Measurements from ENCODE around the gene UBE3C.

The UBE3C gene

DNA sequence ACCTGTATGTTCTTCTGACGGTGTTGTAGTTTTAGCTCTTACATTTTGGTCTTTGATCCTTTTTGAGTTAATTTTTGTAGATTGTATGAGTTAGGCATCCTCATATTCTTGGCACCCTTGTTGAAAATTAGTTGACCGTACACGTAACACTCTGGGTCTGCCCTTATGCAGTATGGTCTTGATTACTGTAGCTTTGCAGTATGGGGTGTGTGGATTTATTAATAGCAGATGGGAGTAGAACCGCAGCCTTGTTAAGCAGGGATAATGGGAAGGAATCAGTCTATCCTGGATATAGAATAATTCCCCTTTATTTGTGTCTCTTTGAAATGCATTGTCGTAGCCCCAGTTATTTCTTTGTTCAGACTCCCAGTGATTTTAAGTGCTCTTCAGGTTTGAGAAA, 95.5 kb downstream of the UBE3C start:
- no peaks in the 10 kb centered on the region for H3K27me3 ChIP-seq (replicated peaks)
- in situ Hi-C loops (cut with HindIII; ENCODE audit: low pct_ligation_motif_present, low sequenced_read_pairs), result no loop called here
- no peak for DNase-seq
- H3K36me3 ChIP-seq (replicated peaks), result peaks cover 23% of the 10 kb centered on the region
- H3K27ac ChIP-seq, result no peak overlapping the region
- TF ChIP-seq, protein P1, sequence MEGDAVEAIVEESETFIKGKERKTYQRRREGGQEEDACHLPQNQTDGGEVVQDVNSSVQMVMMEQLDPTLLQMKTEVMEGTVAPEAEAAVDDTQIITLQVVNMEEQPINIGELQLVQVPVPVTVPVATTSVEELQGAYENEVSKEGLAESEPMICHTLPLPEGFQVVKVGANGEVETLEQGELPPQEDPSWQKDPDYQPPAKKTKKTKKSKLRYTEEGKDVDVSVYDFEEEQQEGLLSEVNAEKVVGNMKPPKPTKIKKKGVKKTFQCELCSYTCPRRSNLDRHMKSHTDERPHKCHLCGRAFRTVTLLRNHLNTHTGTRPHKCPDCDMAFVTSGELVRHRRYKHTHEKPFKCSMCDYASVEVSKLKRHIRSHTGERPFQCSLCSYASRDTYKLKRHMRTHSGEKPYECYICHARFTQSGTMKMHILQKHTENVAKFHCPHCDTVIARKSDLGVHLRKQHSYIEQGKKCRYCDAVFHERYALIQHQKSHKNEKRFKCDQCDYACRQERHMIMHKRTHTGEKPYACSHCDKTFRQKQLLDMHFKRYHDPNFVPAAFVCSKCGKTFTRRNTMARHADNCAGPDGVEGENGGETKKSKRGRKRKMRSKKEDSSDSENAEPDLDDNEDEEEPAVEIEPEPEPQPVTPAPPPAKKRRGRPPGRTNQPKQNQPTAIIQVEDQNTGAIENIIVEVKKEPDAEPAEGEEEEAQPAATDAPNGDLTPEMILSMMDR (IDR thresholded peaks at IDR 0.05; ENCODE audit: low read depth, low read length, missing control alignments), result no peak
- H3K4me3 ChIP-seq (ENCODE audit: low read depth, low read length), result no peak overlapping the region

DNA sequence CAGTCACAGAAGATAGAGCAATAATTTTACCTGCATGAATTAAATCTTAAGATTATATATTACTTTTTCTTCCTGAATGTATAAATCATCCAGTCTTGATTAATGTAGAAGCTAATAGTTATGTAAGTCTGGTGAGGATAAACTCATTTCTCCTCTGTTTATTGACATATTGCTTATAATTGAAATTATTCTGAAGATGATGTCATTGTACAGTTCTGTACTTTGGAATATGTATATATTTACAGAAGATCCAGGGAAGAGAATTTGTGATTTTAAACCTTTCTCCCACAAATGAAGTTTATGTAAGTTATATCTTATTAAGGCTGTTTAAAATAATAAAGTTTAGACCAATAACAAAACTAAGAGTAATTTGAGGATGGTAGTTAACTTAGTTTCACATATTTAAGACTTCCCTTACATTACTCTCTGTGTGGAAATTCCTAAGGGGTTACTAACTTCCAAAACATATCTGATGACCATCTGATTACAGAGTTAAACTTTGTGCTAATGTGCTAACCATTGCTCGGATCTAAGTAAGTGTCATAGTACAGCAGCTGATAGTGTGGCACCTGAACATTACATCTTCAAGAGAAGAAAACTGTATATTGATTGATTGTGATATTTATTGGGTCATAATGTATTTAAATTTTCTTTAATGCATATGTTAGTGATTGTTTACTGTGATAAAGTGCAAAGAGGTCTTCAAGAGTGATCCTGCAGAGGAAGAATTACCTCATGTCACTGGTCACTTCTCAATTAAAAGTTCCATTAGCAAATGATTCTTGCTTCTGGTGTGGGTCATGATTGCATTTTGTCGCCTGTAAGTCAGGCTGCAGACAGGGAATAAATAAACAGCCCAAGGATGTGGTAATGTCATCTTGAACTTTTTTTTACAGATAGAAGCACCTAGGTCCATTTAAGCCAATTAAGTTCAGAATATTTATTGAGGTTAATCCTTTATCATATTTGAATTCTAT, 96.9 kb downstream of the UBE3C start:
- peak; percentile 9 for DNase-seq
- peaks cover 23% of the 10 kb centered on the region for H3K36me3 ChIP-seq (replicated peaks)

DNA sequence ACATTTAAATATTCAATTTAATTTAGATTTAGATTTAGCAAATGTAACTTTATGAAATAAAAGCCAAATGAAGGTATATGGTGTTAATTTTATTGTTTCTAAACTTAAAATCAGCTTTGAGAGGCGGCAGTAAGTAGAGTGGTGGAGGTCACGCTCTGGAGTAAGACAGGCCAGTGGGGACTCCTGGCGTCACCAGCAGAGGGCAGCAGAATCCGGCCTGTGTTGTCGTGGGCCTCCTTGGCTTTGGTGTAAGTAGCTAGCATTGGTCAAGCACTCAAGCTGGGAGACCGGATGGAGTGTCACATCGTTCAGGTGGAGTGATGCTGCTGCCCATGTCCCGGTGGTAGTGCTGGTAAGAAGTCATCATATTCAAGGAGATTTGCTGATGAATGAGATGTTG, 99.4 kb downstream of the UBE3C start:
- no peak overlapping the region for H3K4me3 ChIP-seq (ENCODE audit: low read depth, low read length)
- in situ Hi-C loops (cut with HindIII; ENCODE audit: low pct_ligation_motif_present, low sequenced_read_pairs), result no loop called here
- peaks cover 11% of the 10 kb centered on the region for H3K36me3 ChIP-seq (replicated peaks)
- TF ChIP-seq, protein P1 (IDR thresholded peaks at IDR 0.05; ENCODE audit: low read depth, low read length, missing control alignments), result peak; percentile 75
- no peak overlapping the region for H3K27ac ChIP-seq
- no peaks in the 10 kb centered on the region for H3K27me3 ChIP-seq (replicated peaks)
- no peak for DNase-seq

More for the DNA sequence above, 96.9 kb downstream of the UBE3C start:
- Histone ChIP-seq H3K27ac (peak overlapping the region; percentile 4), H3K27me3 (replicated peaks) (no peaks in the 10 kb centered on the region), H3K4me3 (ENCODE audit: low read depth, low read length) (no peak overlapping the region)
- in situ Hi-C loops (cut with HindIII; ENCODE audit: low pct_ligation_motif_present, low sequenced_read_pairs), result no loop called here
- TF ChIP-seq, protein P1 (IDR thresholded peaks at IDR 0.05; ENCODE audit: low read depth, low read length, missing control alignments), result no peak

DNA sequence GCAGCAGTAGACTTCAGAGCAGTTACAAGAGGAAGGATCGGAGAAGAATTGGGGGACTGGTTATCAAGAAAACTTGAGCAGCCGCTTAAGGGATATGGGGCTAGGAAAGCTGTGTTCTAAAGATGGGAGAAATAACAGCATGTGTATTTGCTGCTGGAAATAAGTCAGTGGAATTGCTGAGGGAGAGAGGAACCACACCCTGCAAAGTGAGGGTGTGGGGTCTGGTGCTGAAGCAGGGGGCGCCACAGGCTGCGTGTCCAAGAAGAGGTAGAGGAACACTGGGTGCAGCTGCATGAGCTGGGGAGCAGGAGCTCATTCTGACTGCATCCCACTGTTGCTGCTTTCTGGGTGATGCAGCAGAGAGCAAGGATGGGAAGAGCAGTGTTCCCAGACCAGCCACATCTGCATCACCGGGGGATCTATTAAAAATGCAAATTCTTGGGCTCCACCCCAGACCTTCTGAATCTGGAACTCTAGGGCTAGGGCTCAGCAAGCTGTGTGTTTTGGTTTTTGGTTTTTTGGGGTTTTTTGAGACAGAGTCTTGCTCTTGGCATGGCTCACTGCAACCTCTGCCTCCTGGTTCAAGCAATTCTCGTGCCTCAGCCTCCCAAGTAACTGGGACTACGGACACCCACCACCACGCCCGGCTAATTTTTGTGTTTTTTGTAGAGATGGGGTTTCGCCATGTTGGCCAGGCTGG, 101.0 kb downstream of the UBE3C start:
- in situ Hi-C loops (cut with HindIII; ENCODE audit: low pct_ligation_motif_present, low sequenced_read_pairs), result no loop called here
- Histone ChIP-seq H3K27me3 (replicated peaks) (no peaks in the 10 kb centered on the region), H3K36me3 (replicated peaks) (peaks cover 7% of the 10 kb centered on the region), H3K27ac (no peak overlapping the region), H3K4me3 (ENCODE audit: low read depth, low read length) (no peak overlapping the region)
- DNase-seq, result no peak
- TF ChIP-seq, protein P1 (IDR thresholded peaks at IDR 0.05; ENCODE audit: low read depth, low read length, missing control alignments), result no peak

DNA sequence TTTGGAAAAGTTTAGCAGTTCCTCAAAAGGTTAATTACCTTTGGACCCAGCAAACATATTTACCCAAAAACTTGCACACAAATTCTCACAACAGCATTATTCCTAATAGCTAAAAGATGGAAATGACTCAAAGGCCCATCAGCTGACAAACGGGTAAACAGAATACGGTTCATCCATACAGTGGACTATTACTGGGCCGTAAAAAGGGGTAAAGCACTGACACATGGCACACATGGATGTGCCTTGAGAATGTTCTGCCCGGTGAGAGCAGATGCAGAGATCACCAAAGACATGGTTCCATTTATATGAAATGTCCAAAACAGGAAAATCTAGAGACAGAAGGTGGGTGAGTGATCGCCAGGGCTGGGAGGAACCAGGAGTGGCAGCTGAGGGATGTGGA, 102.9 kb downstream of the UBE3C start:
- Histone ChIP-seq H3K27me3 (replicated peaks) (no peaks in the 10 kb centered on the region), H3K36me3 (replicated peaks) (peaks cover 7% of the 10 kb centered on the region), H3K4me3 (ENCODE audit: low read depth, low read length) (no peak overlapping the region), H3K27ac (no peak overlapping the region)
- in situ Hi-C loops (cut with HindIII; ENCODE audit: low pct_ligation_motif_present, low sequenced_read_pairs), result no loop called here
- DNase-seq, result no peak
- TF ChIP-seq, protein P1 (IDR thresholded peaks at IDR 0.05; ENCODE audit: low read depth, low read length, missing control alignments), result no peak
